Endodermal cell (in vitro differentiated cells): ENCODE data around the gene VENTX. TPM values are rescaled to one million over a fixed set of nuclear protein-coding genes. Genes with fewer than 3 reads are reported as not detected.

Experiments
- DNase-seq: peaks from one replicate; pipeline ENCODE4 v3.0.0-alpha.2; 2017
- H3K27ac ChIP-seq: 2 replicates; pipeline ENCODE4 v1.5.1; 2013; ENCODE audit warnings: mild to moderate bottlenecking, low read depth, low read length, moderate library complexity
- H3K27me3 ChIP-seq: 2 replicates; pipeline ENCODE4 v1.6.1; 2013; ENCODE audit warnings: mild to moderate bottlenecking, low read length, moderate library complexity; ENCODE audit not compliant: insufficient read depth, control insufficient read depth, poor library complexity, severe bottlenecking
- H3K36me3 ChIP-seq: 2 replicates; pipeline ENCODE4 v1.7.0; 2013; ENCODE audit warnings: mild to moderate bottlenecking, low read length, moderate library complexity; ENCODE audit not compliant: control insufficient read depth, insufficient read depth
- H3K4me1 ChIP-seq: one replicate; pipeline ENCODE4 v1.7.0; 2013; ENCODE audit warnings: low read length; ENCODE audit not compliant: control insufficient read depth, insufficient read depth
- H3K4me3 ChIP-seq: 2 replicates; pipeline ENCODE4 v1.5.1; 2013; ENCODE audit warnings: mild to moderate bottlenecking, low read length, moderate library complexity
- H3K9ac ChIP-seq: 2 replicates; pipeline ENCODE4 v1.6.1; 2013; ENCODE audit warnings: mild to moderate bottlenecking, low read length, moderate library complexity; ENCODE audit not compliant: poor library complexity, severe bottlenecking; ENCODE audit errors: extremely low read depth
- H3K9me3 ChIP-seq: 2 replicates; pipeline ENCODE4 v1.6.1; 2013; ENCODE audit warnings: mild to moderate bottlenecking, low read length, moderate library complexity; ENCODE audit not compliant: control insufficient read depth
- H3K27ac Mint-ChIP-seq: 2 replicates; pipeline ENCODE4 v1.8.0; 2020; ENCODE audit warnings: mixed read lengths
- H3K27me3 Mint-ChIP-seq: 2 replicates; pipeline ENCODE4 v1.8.0; 2021; ENCODE audit warnings: mild to moderate bottlenecking, mixed read lengths; ENCODE audit not compliant: insufficient read depth
- H3K36me3 Mint-ChIP-seq: 2 replicates; pipeline ENCODE4 v1.8.0; 2020; ENCODE audit warnings: low read depth, mixed read lengths
- H3K4me1 Mint-ChIP-seq: 2 replicates; pipeline ENCODE4 v1.8.0; 2020; ENCODE audit warnings: mixed read lengths
- H3K4me3 Mint-ChIP-seq: 2 replicates; pipeline ENCODE4 v1.8.0; 2020; ENCODE audit warnings: mild to moderate bottlenecking, moderate library complexity, mixed read lengths
- H3K9me3 Mint-ChIP-seq: 2 replicates; pipeline ENCODE4 v1.8.0; 2020; ENCODE audit warnings: mild to moderate bottlenecking, mixed read lengths
- WGBS, 2 experiments: methylation state at CpG; one replicate each; pipeline versions ENCODE4 v1.1.5 to v1.1.7; 2013; ENCODE audit warnings: missing lambda C conversion rate in 2 of 2, mixed read lengths in 1 of 2; ENCODE audit not compliant: insufficient coverage in 1 of 2, insufficient read length in 1 of 2; 5-methylcytosine and 5-hydroxymethylcytosine counted together
- total RNA-seq, 2 donors: library from RNA; stranded (reverse); fragmentation: NEBNext Ultra II Directional in 1 of 2; extraction: Animal tissue kit (Norgen Biotek cat#: 25700) in 1 of 2; gene quantifications; 2 replicates in 1 of 2; 3 replicates in 1 of 2; pipeline ENCODE4 v1.2.1, GENCODE V29; 2021
- TF ChIP-seq, protein P1 (sequence below): fragments of 200-600 bp; sonication (generic); conservative IDR thresholded peaks from 2 replicates; pipeline ENCODE4 v1.5.0; 2021; ENCODE audit warnings: antibody characterized with exemption, mild to moderate bottlenecking

The VENTX gene
- total RNA-seq, 2 donors from 2014 or later = 5.5 to 14.2 TPM

DNA sequence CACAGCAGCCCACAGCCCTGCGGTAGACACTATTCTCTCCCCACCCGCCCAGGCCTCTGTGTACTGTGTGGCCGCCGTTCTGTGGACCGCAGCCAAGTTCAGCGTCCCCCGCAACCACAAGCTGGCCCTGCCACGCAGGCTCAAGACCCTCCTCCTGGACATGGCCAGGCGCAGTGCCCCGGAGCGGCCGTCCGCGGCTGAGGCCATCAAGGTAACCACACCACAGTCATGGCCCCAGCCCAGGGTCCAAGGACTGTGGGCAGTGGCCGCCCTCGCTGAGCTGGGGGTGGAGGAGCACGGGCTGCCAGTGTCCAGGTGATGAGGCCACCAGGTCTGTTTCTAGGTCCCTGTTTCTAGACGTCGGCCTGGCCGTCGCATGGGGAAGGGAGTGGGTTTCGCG, 42.0 kb upstream of the VENTX start:
- peaks cover 19% of the 10 kb centered on the region for H3K9me3 Mint-ChIP-seq
- no peak overlapping the region for H3K27ac ChIP-seq
- H3K27me3 ChIP-seq = no peaks in the 10 kb centered on the region
- TF ChIP-seq, protein P1, sequence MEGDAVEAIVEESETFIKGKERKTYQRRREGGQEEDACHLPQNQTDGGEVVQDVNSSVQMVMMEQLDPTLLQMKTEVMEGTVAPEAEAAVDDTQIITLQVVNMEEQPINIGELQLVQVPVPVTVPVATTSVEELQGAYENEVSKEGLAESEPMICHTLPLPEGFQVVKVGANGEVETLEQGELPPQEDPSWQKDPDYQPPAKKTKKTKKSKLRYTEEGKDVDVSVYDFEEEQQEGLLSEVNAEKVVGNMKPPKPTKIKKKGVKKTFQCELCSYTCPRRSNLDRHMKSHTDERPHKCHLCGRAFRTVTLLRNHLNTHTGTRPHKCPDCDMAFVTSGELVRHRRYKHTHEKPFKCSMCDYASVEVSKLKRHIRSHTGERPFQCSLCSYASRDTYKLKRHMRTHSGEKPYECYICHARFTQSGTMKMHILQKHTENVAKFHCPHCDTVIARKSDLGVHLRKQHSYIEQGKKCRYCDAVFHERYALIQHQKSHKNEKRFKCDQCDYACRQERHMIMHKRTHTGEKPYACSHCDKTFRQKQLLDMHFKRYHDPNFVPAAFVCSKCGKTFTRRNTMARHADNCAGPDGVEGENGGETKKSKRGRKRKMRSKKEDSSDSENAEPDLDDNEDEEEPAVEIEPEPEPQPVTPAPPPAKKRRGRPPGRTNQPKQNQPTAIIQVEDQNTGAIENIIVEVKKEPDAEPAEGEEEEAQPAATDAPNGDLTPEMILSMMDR = no peak
- no peak overlapping the region for H3K27ac Mint-ChIP-seq
- no peak overlapping the region for H3K9ac ChIP-seq
- H3K4me1 ChIP-seq = no peaks in the 10 kb centered on the region
- H3K27me3 Mint-ChIP-seq = peaks cover 1% of the 10 kb centered on the region
- no peaks in the 10 kb centered on the region for H3K9me3 ChIP-seq
- DNase-seq = no peak
- no peak overlapping the region for H3K4me3 Mint-ChIP-seq
- no peak overlapping the region for H3K4me3 ChIP-seq
- no peaks in the 10 kb centered on the region for H3K36me3 Mint-ChIP-seq
- H3K4me1 Mint-ChIP-seq = no peaks in the 10 kb centered on the region
- WGBS, 2 experiments = 95 to 97% methylated on average over 12 to 23 of the region's 23 CpGs
- H3K36me3 ChIP-seq = no peaks in the 10 kb centered on the region

DNA sequence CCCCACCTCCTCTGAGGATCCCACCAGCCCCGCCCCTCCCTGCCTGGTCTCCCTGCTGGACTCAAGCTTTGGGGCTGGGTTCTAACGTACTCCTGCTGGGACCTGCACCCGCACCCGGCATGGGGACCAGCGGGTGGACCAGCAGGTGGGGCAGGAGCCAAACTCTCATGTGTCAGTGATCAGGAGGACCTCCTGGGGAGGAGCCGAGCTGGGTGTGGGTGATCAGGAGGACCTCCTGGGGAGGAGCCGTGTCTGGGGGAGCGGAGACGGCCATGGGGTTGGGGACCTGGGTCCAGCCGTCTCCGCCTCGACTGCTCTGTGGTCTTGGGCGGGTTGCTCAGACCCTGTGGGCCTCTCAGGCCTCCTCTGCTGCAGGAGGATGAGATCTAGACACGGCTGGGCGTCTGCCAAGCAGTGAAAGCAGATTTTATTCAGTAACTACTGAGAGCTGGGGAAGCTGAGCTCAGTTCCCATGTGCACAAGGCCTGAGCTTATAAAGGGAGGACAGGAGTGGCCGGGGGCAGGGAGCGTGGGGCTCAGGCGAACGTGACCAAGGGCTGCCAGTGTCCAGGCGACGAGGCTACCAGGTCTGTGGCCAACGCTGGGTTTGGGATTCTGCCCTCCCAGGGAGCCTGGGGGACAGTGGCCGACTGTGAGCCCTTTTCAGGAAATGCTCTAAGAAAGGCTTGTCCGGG, 41.3 kb upstream of the VENTX start:
- Mint-ChIP-seq H3K27ac (peak overlapping the region; percentile 81), H3K9me3 (peaks cover 19% of the 10 kb centered on the region)
- H3K27ac ChIP-seq = no peak overlapping the region

DNA sequence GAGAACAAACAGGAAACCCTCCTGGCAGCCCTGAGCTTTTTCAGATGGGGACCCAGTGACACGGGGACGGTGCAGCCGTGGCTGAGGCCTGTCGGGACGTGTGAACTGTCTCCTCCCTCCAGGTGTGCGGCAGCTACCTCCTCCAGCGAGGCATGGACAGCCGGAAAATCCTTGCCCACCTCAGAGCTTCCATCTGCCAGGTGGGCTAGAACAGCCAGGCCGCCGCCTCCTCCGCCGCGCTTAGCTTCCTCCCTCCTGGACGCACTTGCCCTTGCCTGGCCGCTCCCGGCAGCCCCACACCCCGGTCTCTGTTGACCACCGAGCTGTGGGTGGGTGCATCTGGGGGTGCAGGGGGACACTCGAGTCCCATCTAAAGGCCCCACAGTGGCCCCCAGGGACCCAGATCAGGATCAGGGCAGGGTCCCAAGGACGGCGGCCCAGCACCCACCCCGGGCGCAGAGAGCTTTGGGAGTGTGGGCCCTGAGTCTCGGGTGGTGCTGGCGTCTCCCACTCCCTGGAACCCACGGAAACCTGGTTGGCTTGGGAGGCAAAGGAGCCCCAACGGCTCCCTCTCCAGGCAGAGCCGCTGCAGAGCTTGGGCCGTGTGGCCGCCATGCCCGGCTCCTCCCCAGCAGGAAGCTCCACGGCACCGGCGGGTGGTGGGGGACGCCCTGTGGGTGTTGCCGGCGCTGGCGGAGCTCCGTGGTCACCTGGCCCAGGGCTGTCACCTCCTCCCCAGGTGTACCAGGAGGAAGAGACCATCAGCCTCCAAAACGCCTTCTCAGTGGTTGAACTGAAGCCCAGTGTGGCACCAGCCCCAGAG, 40.5 kb upstream of the VENTX start:
- WGBS, 2 experiments = 94% methylated on average over 30 to 40 of the region's 40 CpGs
- no peaks in the 10 kb centered on the region for H3K36me3 ChIP-seq
- Mint-ChIP-seq H3K27ac (no peak overlapping the region), H3K4me3 (no peak overlapping the region), H3K4me1 (no peaks in the 10 kb centered on the region), H3K27me3 (peaks cover 1% of the 10 kb centered on the region), H3K9me3 (peaks cover 12% of the 10 kb centered on the region), H3K36me3 (no peaks in the 10 kb centered on the region)
- no peaks in the 10 kb centered on the region for H3K27me3 ChIP-seq
- H3K4me3 ChIP-seq = no peak overlapping the region
- no peak overlapping the region for H3K27ac ChIP-seq
- DNase-seq = no peak
- H3K9me3 ChIP-seq = no peaks in the 10 kb centered on the region
- no peaks in the 10 kb centered on the region for H3K4me1 ChIP-seq
- no peak overlapping the region for H3K9ac ChIP-seq
- TF ChIP-seq, protein P1 = peak; percentile 48

More for the DNA sequence above, 41.3 kb upstream of the VENTX start:
- H3K36me3 Mint-ChIP-seq = no peaks in the 10 kb centered on the region
- H3K4me3 Mint-ChIP-seq = no peak overlapping the region
- WGBS, 2 experiments = 89 to 94% methylated on average over 22 to 24 of the region's 24 CpGs
- DNase-seq = no peak
- Histone ChIP-seq H3K4me3 (no peak overlapping the region), H3K36me3 (no peaks in the 10 kb centered on the region), H3K4me1 (no peaks in the 10 kb centered on the region), H3K9ac (no peak overlapping the region), H3K9me3 (no peaks in the 10 kb centered on the region), H3K27me3 (no peaks in the 10 kb centered on the region)
- no peaks in the 10 kb centered on the region for H3K4me1 Mint-ChIP-seq
- TF ChIP-seq, protein P1 = no peak
- peaks cover 1% of the 10 kb centered on the region for H3K27me3 Mint-ChIP-seq
